Transverse colon (tissue), 4 donors: Measurements from ENCODE around the gene KNCN. TPM values are rescaled to one million over a fixed set of nuclear protein-coding genes. Genes with fewer than 3 reads are reported as not detected.

Experiments used
- DNase-seq: peaks from one replicate; pipeline ENCODE4 v3.0.0-alpha.2; 2019
- H3K27ac ChIP-seq, 4 donors: fragments of 200-600 bp; sonication (generic); 2 replicates each; pipeline ENCODE4 v1.5.1; 2016 to 2018; ENCODE audit warnings: inconsistent platforms in 4 of 4
- H3K27me3 ChIP-seq: fragments of 200-600 bp; sonication (generic); 2 replicates; pipeline ENCODE4 v1.5.1; 2017; ENCODE audit warnings: inconsistent platforms
- H3K36me3 ChIP-seq, 4 donors: fragments of 200-600 bp; sonication (generic); 2 replicates each; pipeline ENCODE4 v1.5.1; 2017 to 2019; ENCODE audit warnings: inconsistent platforms in 4 of 4
- H3K4me1 ChIP-seq, 4 donors: fragments of 200-600 bp; sonication (generic); 2 replicates each; pipeline ENCODE4 v1.5.1; 2017 to 2020; ENCODE audit warnings: inconsistent platforms in 4 of 4
- H3K4me3 ChIP-seq, 4 donors: fragments of 200-600 bp; sonication (generic); 1 replicate in 1 of 4; 2 replicates in 3 of 4; pipeline versions ENCODE4 v1.5.1 to v1.6.1; 2017 to 2019; ENCODE audit warnings: inconsistent platforms in 4 of 4
- H3K9me3 ChIP-seq, 2 donors: fragments of 200-600 bp; sonication (generic); 2 replicates each; pipeline ENCODE4 v1.5.1; 2017 to 2019; ENCODE audit warnings: inconsistent platforms in 2 of 2
- CTCF ChIP-seq, 5 experiments: fragments of 200-600 bp in 3 of 5; fragments of 450-650 bp in 2 of 5; sonication (generic) in 3 of 5; IDR thresholded peaks; 1 replicate in 2 of 5; 2 replicates in 3 of 5; pipeline ENCODE4 v1.5.1; 2016 to 2017; ENCODE audit warnings: antibody characterized with exemption in 5 of 5, inconsistent platforms in 3 of 5, mild to moderate bottlenecking in 2 of 5, moderate library complexity in 1 of 5
- EP300 ChIP-seq: sonication (generic); formaldehyde crosslinking; IDR thresholded peaks from one replicate; pipeline ENCODE4 v1.6.1; 2017; ENCODE audit warnings: antibody characterized with exemption, low read depth
- POLR2A ChIP-seq: fragments of 450-650 bp; IDR thresholded peaks from one replicate; pipeline ENCODE4 v1.6.1; 2016; ENCODE audit warnings: antibody characterized with exemption, mild to moderate bottlenecking, moderate library complexity
- POLR2AphosphoS5 ChIP-seq, 3 donors: sonication (generic); formaldehyde crosslinking; IDR thresholded peaks; one replicate each; pipeline ENCODE4 v1.6.1; 2016; ENCODE audit warnings: antibody characterized with exemption in 3 of 3
- WGBS, 2 donors: methylation state at CpG; one replicate each; pipeline ENCODE4 v1.1.5; 2018; ENCODE audit warnings: low coverage in 1 of 2; 5-methylcytosine and 5-hydroxymethylcytosine counted together
- in situ Hi-C, 4 donors: fragments of 200-750 bp; cut with MboI; loops; one replicate each; pipeline versions ENCODE4 v1.15.0 to v1.15.1; 2017; ENCODE audit warnings: low sequenced_read_pairs in 3 of 4, low pct_ligation_motif_present in 1 of 4, low pct_unique_long_range_greater_than_20kb in 1 of 4
- intact Hi-C: fragments of 100-400 bp; cut with DNase I; formaldehyde crosslinking; loops from one replicate; pipeline ENCODE4 v1.15.1; 2023; ENCODE audit warnings: low total_unique reads
- total RNA-seq, 4 donors: library from RNA; depleted of rRNA; stranded (reverse); fragments of >200 nt; gene quantifications; one replicate each; pipeline ENCODE4 v1.1.0, GENCODE V29; 2016

KNCN gene
- total RNA-seq, 4 donors from 2014 or later: not detected

- in situ Hi-C loops: no loop called here
- WGBS, 2 donors: 91 to 92% methylated on average over 4 to 6 of the region's 6 CpGs
- intact Hi-C loops: no loop called here
These were observed 17.0 kb upstream of the KNCN start for GRCh38 chr1:46568461-46568891.

GRCh38 chr1:46563341-46563740 is 11.9 kb upstream of the KNCN start:
- DNase-seq: no peak
- Histone ChIP-seq H3K36me3 (peaks cover 0 to 40% (median 6%) of the 10 kb centered on the region in 4 donors), H3K27ac (no peak overlapping the region), H3K4me1 (no peaks in the 10 kb centered on the region), H3K9me3 (no peaks in the 10 kb centered on the region), H3K27me3 (no peaks in the 10 kb centered on the region), H3K4me3 (no peak overlapping the region)
- WGBS, 2 donors: 89 to 100% methylated on average over 2 to 4 of the region's 4 CpGs
- TF ChIP-seq CTCF (IDR thresholded peaks at IDR 0.05) (no peak), POLR2A (no peak), POLR2AphosphoS5 (IDR thresholded peaks at IDR 0.05) (no peak), EP300 (no peak)
- in situ Hi-C loops (no loop called here), intact Hi-C loops (no loop called here)

More at GRCh38 chr1:46568461-46568891, 17.0 kb upstream of the KNCN start:
- H3K27ac ChIP-seq: no peak overlapping the region
- H3K4me1 ChIP-seq: peaks cover 0 to 5% (median 0%) of the 10 kb centered on the region in 4 donors
- no peak overlapping the region for H3K4me3 ChIP-seq
- peaks cover 0 to 19% (median 8%) of the 10 kb centered on the region in 4 donors for H3K36me3 ChIP-seq
- DNase-seq: no peak
- TF ChIP-seq POLR2AphosphoS5 (IDR thresholded peaks at IDR 0.05): no peak
- no peak for TF ChIP-seq CTCF (IDR thresholded peaks at IDR 0.05)
- no peak for TF ChIP-seq POLR2A
- no peak for TF ChIP-seq EP300
- no peaks in the 10 kb centered on the region for H3K9me3 ChIP-seq
- no peaks in the 10 kb centered on the region for H3K27me3 ChIP-seq

DNA sequence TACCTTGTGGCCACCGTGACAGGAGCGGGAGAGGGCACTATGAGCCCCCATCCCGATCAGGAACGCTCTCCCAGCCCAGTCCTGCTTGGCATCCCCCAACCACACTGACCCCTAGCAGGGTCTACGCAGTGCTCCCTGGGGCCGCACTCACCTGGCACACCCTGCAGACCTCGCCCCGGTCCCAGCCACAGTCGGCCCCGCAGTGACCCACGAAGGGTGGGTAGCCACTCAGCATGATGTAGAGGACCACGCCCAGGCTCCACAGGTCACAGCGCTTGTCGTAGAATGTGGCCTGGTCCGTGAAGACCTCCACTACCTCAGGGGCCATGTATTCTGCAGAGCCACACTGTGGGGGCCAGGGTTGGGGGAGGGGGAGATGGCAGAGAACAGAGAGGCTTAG is 11.1 kb upstream of the KNCN start:
- H3K4me1 ChIP-seq: no peaks in the 10 kb centered on the region
- H3K36me3 ChIP-seq: peaks cover 0 to 40% (median 3%) of the 10 kb centered on the region in 4 donors
- H3K27ac ChIP-seq: no peak overlapping the region
- TF ChIP-seq EP300 (no peak), POLR2AphosphoS5 (IDR thresholded peaks at IDR 0.05) (no peak), CTCF (IDR thresholded peaks at IDR 0.05) (no peak), POLR2A (no peak)
- no peak for DNase-seq
- no peaks in the 10 kb centered on the region for H3K9me3 ChIP-seq
- intact Hi-C loops (no loop called here), in situ Hi-C loops (no loop called here)
- H3K4me3 ChIP-seq: no peak overlapping the region
- no peaks in the 10 kb centered on the region for H3K27me3 ChIP-seq
- 93% methylated on average over 15 of the region's 15 CpGs; no CpG with 5 or more reads in 1 of the 2 donors for WGBS, 2 donors

DNA sequence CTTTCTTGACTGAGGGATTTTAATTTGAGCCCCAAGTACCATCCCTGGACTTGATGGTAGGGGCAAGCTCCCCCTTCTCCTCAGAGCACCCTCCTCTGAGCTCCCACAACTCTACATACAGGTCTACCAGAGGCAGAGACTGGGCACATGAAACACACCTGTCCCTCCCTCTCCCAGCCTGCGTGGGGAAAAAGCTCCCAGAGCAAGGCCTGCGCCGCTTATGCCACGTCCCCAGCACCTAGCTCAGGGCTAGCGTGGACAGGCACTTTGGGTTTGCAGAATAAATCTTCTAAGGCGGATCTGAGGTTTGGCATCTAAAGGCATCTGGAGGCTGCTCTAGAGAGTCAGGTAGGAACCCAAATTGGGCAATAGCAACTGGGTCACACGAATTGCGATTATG is 7.5 kb upstream of the KNCN start:
- H3K27me3 ChIP-seq: no peaks in the 10 kb centered on the region
- H3K9me3 ChIP-seq: no peaks in the 10 kb centered on the region
- in situ Hi-C loops (no loop called here), intact Hi-C loops (no loop called here)
- H3K36me3 ChIP-seq: peaks cover 0 to 26% (median 0%) of the 10 kb centered on the region in 4 donors
- no peaks in the 10 kb centered on the region for H3K4me1 ChIP-seq
- no peak for DNase-seq
- no peak overlapping the region for H3K4me3 ChIP-seq
- no peak overlapping the region for H3K27ac ChIP-seq
- 93% methylated on average over 8 of the region's 8 CpGs; no CpG with 5 or more reads in 1 of the 2 donors for WGBS, 2 donors
- no peak for TF ChIP-seq CTCF (IDR thresholded peaks at IDR 0.05)
- TF ChIP-seq POLR2AphosphoS5 (IDR thresholded peaks at IDR 0.05): no peak
- no peak for TF ChIP-seq POLR2A
- no peak for TF ChIP-seq EP300
